ENCODE data around the gene HNRNPR.

- no peak for TF ChIP-seq POLR2A (IDR thresholded peaks at IDR 0.05)
- TF ChIP-seq, protein P1, sequence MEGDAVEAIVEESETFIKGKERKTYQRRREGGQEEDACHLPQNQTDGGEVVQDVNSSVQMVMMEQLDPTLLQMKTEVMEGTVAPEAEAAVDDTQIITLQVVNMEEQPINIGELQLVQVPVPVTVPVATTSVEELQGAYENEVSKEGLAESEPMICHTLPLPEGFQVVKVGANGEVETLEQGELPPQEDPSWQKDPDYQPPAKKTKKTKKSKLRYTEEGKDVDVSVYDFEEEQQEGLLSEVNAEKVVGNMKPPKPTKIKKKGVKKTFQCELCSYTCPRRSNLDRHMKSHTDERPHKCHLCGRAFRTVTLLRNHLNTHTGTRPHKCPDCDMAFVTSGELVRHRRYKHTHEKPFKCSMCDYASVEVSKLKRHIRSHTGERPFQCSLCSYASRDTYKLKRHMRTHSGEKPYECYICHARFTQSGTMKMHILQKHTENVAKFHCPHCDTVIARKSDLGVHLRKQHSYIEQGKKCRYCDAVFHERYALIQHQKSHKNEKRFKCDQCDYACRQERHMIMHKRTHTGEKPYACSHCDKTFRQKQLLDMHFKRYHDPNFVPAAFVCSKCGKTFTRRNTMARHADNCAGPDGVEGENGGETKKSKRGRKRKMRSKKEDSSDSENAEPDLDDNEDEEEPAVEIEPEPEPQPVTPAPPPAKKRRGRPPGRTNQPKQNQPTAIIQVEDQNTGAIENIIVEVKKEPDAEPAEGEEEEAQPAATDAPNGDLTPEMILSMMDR (IDR thresholded peaks at IDR 0.05): no peak
Measured at GRCh38 chr1:23283667-23284602, 60.1 kb downstream of the HNRNPR start.
